Measurements from ENCODE around the gene PNPLA3. TPM values are rescaled to one million over a fixed set of nuclear protein-coding genes. Genes with fewer than 3 reads are reported as not detected.
A peak's percentile ranks its signal among the peaks of the same experiment; 100 is the strongest.

Gene PNPLA3
- total RNA-seq, 1 experiment from 2014 or later: 17.5 TPM

- H4K5ac ChIP-seq (ENCODE audit: insufficient read length, low read depth, low read length): no peak overlapping the region
- no peak overlapping the region for H3K27ac ChIP-seq (ENCODE audit: insufficient read length, low read depth, low read length)
- H3K9me3 ChIP-seq (ENCODE audit: control insufficient read depth, low read depth, low read length): no peaks in the 10 kb centered on the region
- no CpG with 5 or more reads among the region's 17 CpGs for WGBS (ENCODE audit: extremely low coverage, insufficient read length, low lambda C conversion rate)
- no peak overlapping the region for H4K91ac ChIP-seq (ENCODE audit: insufficient read length, low read depth, low read length)
- no peak overlapping the region for H4K8ac ChIP-seq (replicated peaks; ENCODE audit: insufficient read length, low read depth, low read length)
- H3K4ac ChIP-seq (ENCODE audit: low read depth, low read length): no peak overlapping the region
- H3K36me3 Mint-ChIP-seq (ENCODE audit: insufficient read depth in 1 of 3, low read depth in 3 of 3): peaks cover 4 to 9% (median 5%) of the 10 kb centered on the region in 3 experiments; a peak in 5 of 7 replicates
- no peaks in the 10 kb centered on the region for H3K4me1 ChIP-seq (ENCODE audit: insufficient read depth, low read length)
- no peak overlapping the region for H2BK12ac ChIP-seq (ENCODE audit: insufficient read length, low read depth, low read length)
- H2BK5ac ChIP-seq (ENCODE audit: insufficient read length, low read length): no peak overlapping the region
- DNase-seq: peak; percentile 27
- H3K9ac ChIP-seq (ENCODE audit: extremely low read depth, insufficient read length, low read length): no peak overlapping the region
- H3K27ac Mint-ChIP-seq: no peak overlapping the region
- peaks cover 3% of the 10 kb centered on the region for H3K27me3 Mint-ChIP-seq (ENCODE audit: low read depth)
- H3K18ac ChIP-seq (ENCODE audit: insufficient read length, low read depth, low read length): no peak overlapping the region
- no peak overlapping the region for H2AFZ ChIP-seq (ENCODE audit: low read length)
- no peak for TF ChIP-seq CTCF (conservative IDR thresholded peaks at IDR 0.05)
- no peaks in the 10 kb centered on the region for H4K20me1 ChIP-seq (ENCODE audit: control insufficient read depth, insufficient read depth, insufficient read length)
- peaks cover 7% of the 10 kb centered on the region in 2 experiments for H3K4me1 Mint-ChIP-seq
- no peaks in the 10 kb centered on the region for H3K79me1 ChIP-seq (ENCODE audit: insufficient read depth, low read depth, low read length, poor library complexity, severe bottlenecking)
- H3K79me2 ChIP-seq (ENCODE audit: insufficient read depth, low read length): no peaks in the 10 kb centered on the region
- no peak overlapping the region for H3K4me2 ChIP-seq (ENCODE audit: insufficient read depth, insufficient read length, low read length)
- H3K14ac ChIP-seq (ENCODE audit: insufficient read depth, low read length): no peak overlapping the region
- H3K56ac ChIP-seq (ENCODE audit: insufficient read length, low read depth, low read length): no peak overlapping the region
- H2AK5ac ChIP-seq (ENCODE audit: insufficient read length, low read length): no peak overlapping the region
- H2BK20ac ChIP-seq (ENCODE audit: low read depth, low read length, poor library complexity, severe bottlenecking): no peak overlapping the region
- H3K27me3 ChIP-seq (ENCODE audit: insufficient read depth, low read length): no peaks in the 10 kb centered on the region
- no peak overlapping the region for H3T11ph ChIP-seq (ENCODE audit: low read length)
- no peaks in the 10 kb centered on the region for H3K9me3 Mint-ChIP-seq
- no peak overlapping the region for H2BK15ac ChIP-seq (ENCODE audit: low read depth, low read length)
- no peaks in the 10 kb centered on the region for H3K23me2 ChIP-seq (ENCODE audit: insufficient read length, low read depth, low read length, poor library complexity, severe bottlenecking)
- no peak overlapping the region for H3K4me3 Mint-ChIP-seq
- no peak overlapping the region for H2BK120ac ChIP-seq (ENCODE audit: low read depth, low read length, poor library complexity, severe bottlenecking)
- H3K23ac ChIP-seq (ENCODE audit: insufficient read length, low read depth, low read length): no peak overlapping the region
Observed at GRCh38 chr22:43883719-43884415, 39.7 kb upstream of the PNPLA3 start.
